ENCODE data around the gene FGGY. TPM values are rescaled to one million over a fixed set of nuclear protein-coding genes. Genes with fewer than 3 reads are reported as not detected.
A peak's percentile ranks its signal among the peaks of the same experiment; 100 is the strongest.

Gene FGGY
- total and polyA plus RNA-seq, 5 donors: 10.0 to 20.5 (median 19.9) TPM

GRCh38 chr1:59265622-59266021, 31.3 kb upstream of the FGGY start:
- intact Hi-C loops (cut with DNase I): loop anchor here in 1 of 4 donors (10.0 kb wide), 1 partner anchor 91 kb away; no protein-coding TSS in a partner anchor
- peaks cover 4% of the 10 kb centered on the region for H3K4me1 ChIP-seq (ENCODE audit: control insufficient read depth, insufficient read depth, low read length)
- no peak overlapping the region for H3K27ac ChIP-seq (ENCODE audit: low read length)
- no peaks in the 10 kb centered on the region for H3K9me3 ChIP-seq (ENCODE audit: control insufficient read depth, low read length)
- WGBS: 56% methylated on average over 4 of the region's 4 CpGs
- no peak overlapping the region for H3K4me3 ChIP-seq (ENCODE audit: low read length)
- DNase-seq (no peak), ATAC-seq (no peak)
- no peaks in the 10 kb centered on the region for H3K27me3 ChIP-seq (ENCODE audit: control insufficient read depth, insufficient read depth)

GRCh38 chr1:59266180-59266926, 30.5 kb upstream of the FGGY start:
- Histone ChIP-seq H3K9me3 (ENCODE audit: control insufficient read depth, low read length) (no peaks in the 10 kb centered on the region), H3K4me3 (ENCODE audit: low read length) (no peak overlapping the region), H3K27me3 (ENCODE audit: control insufficient read depth, insufficient read depth) (no peaks in the 10 kb centered on the region), H3K4me1 (ENCODE audit: control insufficient read depth, insufficient read depth, low read length) (peaks cover 2% of the 10 kb centered on the region), H3K27ac (ENCODE audit: low read length) (no peak overlapping the region)
- peak in 1 of 3 donors; percentile 45 for DNase-seq
- WGBS: 52% methylated on average over 4 of the region's 4 CpGs
- intact Hi-C loops (cut with DNase I): loop anchor here in 1 of 4 donors (10.0 kb wide), 1 partner anchor 92 kb away; no protein-coding TSS in a partner anchor
- peak; percentile 42 to 64 for ATAC-seq

- no peak for ATAC-seq
- intact Hi-C loops (cut with DNase I): loop anchor here in 1 of 4 donors (10.0 kb wide), 1 partner anchor 92 kb away; no protein-coding TSS in a partner anchor
- DNase-seq: no peak
- H3K27ac ChIP-seq (ENCODE audit: low read length): no peak overlapping the region
- peaks cover 2% of the 10 kb centered on the region for H3K4me1 ChIP-seq (ENCODE audit: control insufficient read depth, insufficient read depth, low read length)
- H3K27me3 ChIP-seq (ENCODE audit: control insufficient read depth, insufficient read depth): no peaks in the 10 kb centered on the region
- no peaks in the 10 kb centered on the region for H3K9me3 ChIP-seq (ENCODE audit: control insufficient read depth, low read length)
- no peak overlapping the region for H3K4me3 ChIP-seq (ENCODE audit: low read length)
These were observed 30.0 kb upstream of the FGGY start for GRCh38 chr1:59266927-59267293.

GRCh38 chr1:59268406-59268805, 28.5 kb upstream of the FGGY start:
- DNase-seq (no peak), ATAC-seq (no peak)
- H3K27ac ChIP-seq (ENCODE audit: low read length): no peak overlapping the region
- H3K4me1 ChIP-seq (ENCODE audit: control insufficient read depth, insufficient read depth, low read length): peaks cover 4% of the 10 kb centered on the region
- no peaks in the 10 kb centered on the region for H3K27me3 ChIP-seq (ENCODE audit: control insufficient read depth, insufficient read depth)
- H3K9me3 ChIP-seq (ENCODE audit: control insufficient read depth, low read length): no peaks in the 10 kb centered on the region
- no peak overlapping the region for H3K4me3 ChIP-seq (ENCODE audit: low read length)
- intact Hi-C loops (cut with DNase I): loop anchor here in 1 of 4 donors (10.0 kb wide), 1 partner anchor 94 kb away; no protein-coding TSS in a partner anchor
- WGBS: 93% methylated on average over 1 of the region's 1 CpG

- intact Hi-C loops (cut with DNase I): no loop called here
These were observed 25.2 kb upstream of the FGGY start for GRCh38 chr1:59271561-59272260.

GRCh38 chr1:59272507-59272906, 24.4 kb upstream of the FGGY start:
- WGBS: 85% methylated on average over 1 of the region's 1 CpG
- peak in 1 of 3 donors; percentile 53 for DNase-seq
- no peaks in the 10 kb centered on the region for H3K27me3 ChIP-seq (ENCODE audit: control insufficient read depth, insufficient read depth)
- H3K27ac ChIP-seq (ENCODE audit: low read length): no peak overlapping the region
- H3K9me3 ChIP-seq (ENCODE audit: control insufficient read depth, low read length): no peaks in the 10 kb centered on the region
- intact Hi-C loops (cut with DNase I): no loop called here
- no peak overlapping the region for H3K4me3 ChIP-seq (ENCODE audit: low read length)
- peak; percentile 49 to 56 for ATAC-seq
- H3K4me1 ChIP-seq (ENCODE audit: control insufficient read depth, insufficient read depth, low read length): peaks cover 2% of the 10 kb centered on the region

More at GRCh38 chr1:59271561-59272260, 25.2 kb upstream of the FGGY start:
- ATAC-seq (no peak), DNase-seq (no peak)
- no peaks in the 10 kb centered on the region for H3K27me3 ChIP-seq (ENCODE audit: control insufficient read depth, insufficient read depth)
- no peak overlapping the region for H3K4me3 ChIP-seq (ENCODE audit: low read length)
- 97% methylated on average over 2 of the region's 2 CpGs for WGBS
- H3K4me1 ChIP-seq (ENCODE audit: control insufficient read depth, insufficient read depth, low read length): peaks cover 3% of the 10 kb centered on the region
- H3K9me3 ChIP-seq (ENCODE audit: control insufficient read depth, low read length): no peaks in the 10 kb centered on the region
- no peak overlapping the region for H3K27ac ChIP-seq (ENCODE audit: low read length)

GRCh38 chr1:59276439-59276851, 20.4 kb upstream of the FGGY start:
- DNase-seq (no peak), ATAC-seq (no peak)
- intact Hi-C loops (cut with DNase I): no loop called here
- H3K4me3 ChIP-seq (ENCODE audit: low read length): no peak overlapping the region
- no peaks in the 10 kb centered on the region for H3K9me3 ChIP-seq (ENCODE audit: control insufficient read depth, low read length)
- no peaks in the 10 kb centered on the region for H3K27me3 ChIP-seq (ENCODE audit: control insufficient read depth, insufficient read depth)
- H3K27ac ChIP-seq (ENCODE audit: low read length): no peak overlapping the region
- WGBS: 51% methylated on average over 3 of the region's 3 CpGs
- H3K4me1 ChIP-seq (ENCODE audit: control insufficient read depth, insufficient read depth, low read length): peaks cover 4% of the 10 kb centered on the region

- H3K27ac ChIP-seq (ENCODE audit: low read length): no peak overlapping the region
- DNase-seq (no peak), ATAC-seq (no peak)
- no peaks in the 10 kb centered on the region for H3K9me3 ChIP-seq (ENCODE audit: control insufficient read depth, low read length)
- intact Hi-C loops (cut with DNase I): no loop called here
- H3K4me1 ChIP-seq (ENCODE audit: control insufficient read depth, insufficient read depth, low read length): peaks cover 2% of the 10 kb centered on the region
- 96% methylated on average over 2 of the region's 2 CpGs for WGBS
- no peak overlapping the region for H3K4me3 ChIP-seq (ENCODE audit: low read length)
- no peaks in the 10 kb centered on the region for H3K27me3 ChIP-seq (ENCODE audit: control insufficient read depth, insufficient read depth)
These were observed 18.0 kb upstream of the FGGY start for GRCh38 chr1:59278780-59279354.

- H3K9me3 ChIP-seq (ENCODE audit: control insufficient read depth, low read length): no peaks in the 10 kb centered on the region
- no peak for ATAC-seq
- WGBS: 67% methylated on average over 5 of the region's 5 CpGs
- DNase-seq: no peak
- no peaks in the 10 kb centered on the region for H3K27me3 ChIP-seq (ENCODE audit: control insufficient read depth, insufficient read depth)
- H3K27ac ChIP-seq (ENCODE audit: low read length): no peak overlapping the region
- intact Hi-C loops (cut with DNase I): no loop called here
- peaks cover 2% of the 10 kb centered on the region for H3K4me1 ChIP-seq (ENCODE audit: control insufficient read depth, insufficient read depth, low read length)
- no peak overlapping the region for H3K4me3 ChIP-seq (ENCODE audit: low read length)
These were observed 17.2 kb upstream of the FGGY start for GRCh38 chr1:59279645-59280044.

GRCh38 chr1:59282951-59283350, 13.9 kb upstream of the FGGY start:
- intact Hi-C loops (cut with DNase I): no loop called here
- Histone ChIP-seq H3K4me1 (ENCODE audit: control insufficient read depth, insufficient read depth, low read length) (peaks cover 2% of the 10 kb centered on the region), H3K27ac (ENCODE audit: low read length) (no peak overlapping the region), H3K4me3 (ENCODE audit: low read length) (no peak overlapping the region), H3K27me3 (ENCODE audit: control insufficient read depth, insufficient read depth) (no peaks in the 10 kb centered on the region), H3K9me3 (ENCODE audit: control insufficient read depth, low read length) (no peaks in the 10 kb centered on the region)
- WGBS: 68% methylated on average over 1 of the region's 1 CpG
- no peak for ATAC-seq
- no peak for DNase-seq

- no peaks in the 10 kb centered on the region for H3K27me3 ChIP-seq (ENCODE audit: control insufficient read depth, insufficient read depth)
- no peak for ATAC-seq
- no peak overlapping the region for H3K27ac ChIP-seq (ENCODE audit: low read length)
- no peak for DNase-seq
- 94% methylated on average over 4 of the region's 4 CpGs for WGBS
- H3K4me1 ChIP-seq (ENCODE audit: control insufficient read depth, insufficient read depth, low read length): no peaks in the 10 kb centered on the region
- H3K9me3 ChIP-seq (ENCODE audit: control insufficient read depth, low read length): no peaks in the 10 kb centered on the region
- intact Hi-C loops (cut with DNase I): loop anchor here in 1 of 4 donors (5.0 kb wide), 1 partner anchor 133 kb away; no protein-coding TSS in a partner anchor
- H3K4me3 ChIP-seq (ENCODE audit: low read length): no peak overlapping the region
These were observed 11.2 kb upstream of the FGGY start for GRCh38 chr1:59285691-59286090.

Data from right cardiac atrium (tissue), 5 donors.